Vagina (tissue), 2 donors: Measurements from ENCODE around the gene STRN4.

ENCODE experiments used
- POLR2A ChIP-seq, 2 donors: fragments of 450-650 bp; IDR thresholded peaks; one replicate each; pipeline ENCODE4 v1.6.1; 2017; ENCODE audit warnings: antibody characterized with exemption in 2 of 2, mild to moderate bottlenecking in 2 of 2, moderate library complexity in 2 of 2
- POLR2AphosphoS5 ChIP-seq, 2 donors: sonication (generic); formaldehyde crosslinking; IDR thresholded peaks; one replicate each; pipeline ENCODE4 v1.9.0; 2017; ENCODE audit warnings: antibody characterized with exemption in 2 of 2, mild to moderate bottlenecking in 2 of 2, low read depth in 1 of 2; ENCODE audit not compliant: insufficient read depth in 1 of 2
- TF ChIP-seq, protein P1 (sequence below), 3 experiments: fragments of 450-650 bp in 2 of 3; fragments of 200-600 bp in 1 of 3; sonication (generic) in 1 of 3; IDR thresholded peaks; one replicate each; pipeline ENCODE4 v1.5.1; 2017 to 2019; ENCODE audit warnings: antibody characterized with exemption in 3 of 3, mild to moderate bottlenecking in 2 of 3, moderate library complexity in 2 of 3

DNA sequence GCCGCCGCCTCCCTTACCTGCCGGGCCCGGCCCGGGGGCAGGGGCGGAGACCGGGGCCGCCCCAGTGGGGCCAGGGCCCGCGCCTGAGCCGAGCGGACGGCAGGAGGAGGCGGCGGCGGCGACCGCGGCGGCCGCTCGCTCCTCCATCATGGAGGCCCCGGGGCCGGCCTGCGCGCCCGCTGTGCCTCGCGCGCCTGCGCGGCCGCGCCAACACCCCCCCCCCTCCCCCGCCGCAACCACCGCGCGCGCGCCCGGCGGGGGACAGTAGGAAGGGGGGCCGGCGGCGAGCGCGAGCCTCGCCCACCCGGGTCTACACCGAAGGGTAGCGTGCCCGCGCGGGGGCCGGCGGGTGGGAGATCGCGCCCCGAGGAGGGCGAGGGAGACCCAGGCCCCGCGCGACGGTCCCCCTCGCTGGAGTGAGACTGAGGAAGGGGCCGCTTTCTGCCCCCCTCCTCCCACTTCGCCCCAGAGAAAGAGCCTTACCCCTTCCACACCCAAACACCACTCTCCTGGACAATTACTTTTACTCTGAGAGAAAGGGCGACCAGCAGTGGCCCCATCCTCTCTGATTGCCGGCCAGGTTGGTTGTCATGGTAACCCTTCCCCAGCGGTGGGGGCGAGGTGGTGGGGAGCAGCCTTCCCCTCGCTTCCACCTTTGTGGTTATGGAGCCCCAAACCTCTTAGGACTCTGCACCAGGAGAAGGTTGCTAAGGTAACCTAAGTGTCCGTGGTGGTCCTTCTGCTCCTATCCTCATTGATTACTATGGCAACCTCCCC is at the start of gene STRN4:
- TF ChIP-seq POLR2AphosphoS5 (IDR thresholded peaks at IDR 0.05; ENCODE audit: insufficient read depth in 1 of 2, low read depth in 1 of 2) = no peak
- TF ChIP-seq, protein P1, sequence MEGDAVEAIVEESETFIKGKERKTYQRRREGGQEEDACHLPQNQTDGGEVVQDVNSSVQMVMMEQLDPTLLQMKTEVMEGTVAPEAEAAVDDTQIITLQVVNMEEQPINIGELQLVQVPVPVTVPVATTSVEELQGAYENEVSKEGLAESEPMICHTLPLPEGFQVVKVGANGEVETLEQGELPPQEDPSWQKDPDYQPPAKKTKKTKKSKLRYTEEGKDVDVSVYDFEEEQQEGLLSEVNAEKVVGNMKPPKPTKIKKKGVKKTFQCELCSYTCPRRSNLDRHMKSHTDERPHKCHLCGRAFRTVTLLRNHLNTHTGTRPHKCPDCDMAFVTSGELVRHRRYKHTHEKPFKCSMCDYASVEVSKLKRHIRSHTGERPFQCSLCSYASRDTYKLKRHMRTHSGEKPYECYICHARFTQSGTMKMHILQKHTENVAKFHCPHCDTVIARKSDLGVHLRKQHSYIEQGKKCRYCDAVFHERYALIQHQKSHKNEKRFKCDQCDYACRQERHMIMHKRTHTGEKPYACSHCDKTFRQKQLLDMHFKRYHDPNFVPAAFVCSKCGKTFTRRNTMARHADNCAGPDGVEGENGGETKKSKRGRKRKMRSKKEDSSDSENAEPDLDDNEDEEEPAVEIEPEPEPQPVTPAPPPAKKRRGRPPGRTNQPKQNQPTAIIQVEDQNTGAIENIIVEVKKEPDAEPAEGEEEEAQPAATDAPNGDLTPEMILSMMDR (IDR thresholded peaks at IDR 0.05) = no peak
- TF ChIP-seq POLR2A (IDR thresholded peaks at IDR 0.05) = peak in 1 of 2 donors; percentile 52
